ENCODE results near the gene LRRTM3. TPM values are rescaled to one million over a fixed set of nuclear protein-coding genes. Genes with fewer than 3 reads are reported as not detected.

The LRRTM3 gene
- polyA plus RNA-seq, 2 donors, result not detected

DNA sequence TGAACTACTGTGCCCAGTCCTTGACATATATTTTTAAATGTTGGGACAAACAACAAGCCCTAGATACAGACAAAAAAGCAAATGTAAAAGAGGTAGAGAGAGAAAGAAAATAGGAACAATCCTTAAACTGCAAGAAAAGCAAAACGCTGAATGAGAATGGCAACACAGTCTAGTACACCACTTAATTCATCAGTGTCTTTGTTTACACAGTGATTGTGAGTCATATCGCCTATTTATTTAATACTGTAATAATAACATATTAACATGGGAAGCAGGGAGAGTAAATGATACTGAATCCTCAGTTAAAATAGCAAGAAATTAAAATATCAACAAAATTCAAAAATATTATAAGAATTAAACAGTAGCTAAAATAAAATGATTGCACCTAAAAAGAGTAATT is 9.8 kb upstream of the LRRTM3 start:
- Histone ChIP-seq H3K9me3 (ENCODE audit: control insufficient read depth in 2 of 2, insufficient read depth in 1 of 2, low read depth in 1 of 2, low read length in 1 of 2) (no peaks in the 10 kb centered on the region), H3K27ac (ENCODE audit: low read depth in 2 of 2, low read length in 1 of 2) (no peak overlapping the region), H3K36me3 (ENCODE audit: control insufficient read depth in 2 of 2, insufficient read depth in 2 of 2, low read length in 1 of 2) (no peaks in the 10 kb centered on the region), H3K27me3 (ENCODE audit: control insufficient read depth in 1 of 2, insufficient read depth in 2 of 2, low read length in 2 of 2) (no peaks in the 10 kb centered on the region), H3K4me1 (ENCODE audit: control insufficient read depth in 2 of 2, insufficient read depth in 2 of 2, low read length in 1 of 2) (no peaks in the 10 kb centered on the region), H3K4me3 (ENCODE audit: low read depth in 1 of 2, low read length in 2 of 2) (no peak overlapping the region)
- WGBS, 2 donors, result 58 to 60% methylated on average over 2 of the region's 2 CpGs

- no peaks in the 10 kb centered on the region for H3K4me1 ChIP-seq (ENCODE audit: control insufficient read depth in 2 of 2, insufficient read depth in 2 of 2, low read length in 1 of 2)
- 35 to 37% methylated on average over 3 of the region's 3 CpGs for WGBS, 2 donors
- no peaks in the 10 kb centered on the region for H3K36me3 ChIP-seq (ENCODE audit: control insufficient read depth in 2 of 2, insufficient read depth in 2 of 2, low read length in 1 of 2)
- H3K27me3 ChIP-seq (ENCODE audit: control insufficient read depth in 1 of 2, insufficient read depth in 2 of 2, low read length in 2 of 2), result no peaks in the 10 kb centered on the region
- H3K9me3 ChIP-seq (ENCODE audit: control insufficient read depth in 2 of 2, insufficient read depth in 1 of 2, low read depth in 1 of 2, low read length in 1 of 2), result no peaks in the 10 kb centered on the region
- no peak overlapping the region for H3K27ac ChIP-seq (ENCODE audit: low read depth in 2 of 2, low read length in 1 of 2)
- H3K4me3 ChIP-seq (ENCODE audit: low read depth in 1 of 2, low read length in 2 of 2), result no peak overlapping the region
These were observed 8.7 kb upstream of the LRRTM3 start for GRCh38 chr10:66917104-66917503.

- H3K27me3 ChIP-seq (ENCODE audit: control insufficient read depth in 1 of 2, insufficient read depth in 2 of 2, low read length in 2 of 2), result no peaks in the 10 kb centered on the region
- WGBS, 2 donors, result 87 to 92% methylated on average over 2 of the region's 2 CpGs
- no peaks in the 10 kb centered on the region for H3K36me3 ChIP-seq (ENCODE audit: control insufficient read depth in 2 of 2, insufficient read depth in 2 of 2, low read length in 1 of 2)
- H3K4me3 ChIP-seq (ENCODE audit: low read depth in 1 of 2, low read length in 2 of 2), result no peak overlapping the region
- H3K9me3 ChIP-seq (ENCODE audit: control insufficient read depth in 2 of 2, insufficient read depth in 1 of 2, low read depth in 1 of 2, low read length in 1 of 2), result no peaks in the 10 kb centered on the region
- no peaks in the 10 kb centered on the region for H3K4me1 ChIP-seq (ENCODE audit: control insufficient read depth in 2 of 2, insufficient read depth in 2 of 2, low read length in 1 of 2)
- H3K27ac ChIP-seq (ENCODE audit: low read depth in 2 of 2, low read length in 1 of 2), result no peak overlapping the region
These were observed 6.6 kb upstream of the LRRTM3 start for GRCh38 chr10:66919248-66919647.

GRCh38 chr10:66924674-66925345 is 1.0 kb upstream of the LRRTM3 start:
- Histone ChIP-seq H3K9me3 (ENCODE audit: control insufficient read depth in 2 of 2, insufficient read depth in 1 of 2, low read depth in 1 of 2, low read length in 1 of 2) (no peaks in the 10 kb centered on the region), H3K27me3 (ENCODE audit: control insufficient read depth in 1 of 2, insufficient read depth in 2 of 2, low read length in 2 of 2) (peaks cover 3 to 5% of the 10 kb centered on the region in 2 donors), H3K4me1 (ENCODE audit: control insufficient read depth in 2 of 2, insufficient read depth in 2 of 2, low read length in 1 of 2) (no peaks in the 10 kb centered on the region), H3K4me3 (ENCODE audit: low read depth in 1 of 2, low read length in 2 of 2) (no peak overlapping the region), H3K27ac (ENCODE audit: low read depth in 2 of 2, low read length in 1 of 2) (no peak overlapping the region), H3K36me3 (ENCODE audit: control insufficient read depth in 2 of 2, insufficient read depth in 2 of 2, low read length in 1 of 2) (no peaks in the 10 kb centered on the region)
- WGBS, 2 donors, result 54 to 62% methylated on average over 10 of the region's 10 CpGs

- 21 to 26% methylated on average over 7 of the region's 7 CpGs for WGBS, 2 donors
- Histone ChIP-seq H3K4me3 (ENCODE audit: low read depth in 1 of 2, low read length in 2 of 2) (no peak overlapping the region), H3K9me3 (ENCODE audit: control insufficient read depth in 2 of 2, insufficient read depth in 1 of 2, low read depth in 1 of 2, low read length in 1 of 2) (no peaks in the 10 kb centered on the region), H3K27me3 (ENCODE audit: control insufficient read depth in 1 of 2, insufficient read depth in 2 of 2, low read length in 2 of 2) (peaks cover 3 to 5% of the 10 kb centered on the region in 2 donors), H3K4me1 (ENCODE audit: control insufficient read depth in 2 of 2, insufficient read depth in 2 of 2, low read length in 1 of 2) (no peaks in the 10 kb centered on the region), H3K36me3 (ENCODE audit: control insufficient read depth in 2 of 2, insufficient read depth in 2 of 2, low read length in 1 of 2) (no peaks in the 10 kb centered on the region), H3K27ac (ENCODE audit: low read depth in 2 of 2, low read length in 1 of 2) (no peak overlapping the region)
These were observed 463 bp upstream of the LRRTM3 start for GRCh38 chr10:66925373-66925772.

GRCh38 chr10:66926841-66927240 is 1.0 kb downstream of the LRRTM3 start:
- H3K36me3 ChIP-seq (ENCODE audit: control insufficient read depth in 2 of 2, insufficient read depth in 2 of 2, low read length in 1 of 2), result no peaks in the 10 kb centered on the region
- H3K27ac ChIP-seq (ENCODE audit: low read depth in 2 of 2, low read length in 1 of 2), result no peak overlapping the region
- peaks cover 3 to 5% of the 10 kb centered on the region in 2 donors for H3K27me3 ChIP-seq (ENCODE audit: control insufficient read depth in 1 of 2, insufficient read depth in 2 of 2, low read length in 2 of 2)
- no peaks in the 10 kb centered on the region for H3K4me1 ChIP-seq (ENCODE audit: control insufficient read depth in 2 of 2, insufficient read depth in 2 of 2, low read length in 1 of 2)
- 49 to 56% methylated on average over 5 of the region's 5 CpGs for WGBS, 2 donors
- H3K9me3 ChIP-seq (ENCODE audit: control insufficient read depth in 2 of 2, insufficient read depth in 1 of 2, low read depth in 1 of 2, low read length in 1 of 2), result no peaks in the 10 kb centered on the region
- H3K4me3 ChIP-seq (ENCODE audit: low read depth in 1 of 2, low read length in 2 of 2), result no peak overlapping the region

GRCh38 chr10:66927251-66927935 is 1.6 kb downstream of the LRRTM3 start:
- no peaks in the 10 kb centered on the region for H3K36me3 ChIP-seq (ENCODE audit: control insufficient read depth in 2 of 2, insufficient read depth in 2 of 2, low read length in 1 of 2)
- WGBS, 2 donors, result 53 to 61% methylated on average over 11 of the region's 11 CpGs
- no peak overlapping the region for H3K4me3 ChIP-seq (ENCODE audit: low read depth in 1 of 2, low read length in 2 of 2)
- no peaks in the 10 kb centered on the region for H3K9me3 ChIP-seq (ENCODE audit: control insufficient read depth in 2 of 2, insufficient read depth in 1 of 2, low read depth in 1 of 2, low read length in 1 of 2)
- H3K27me3 ChIP-seq (ENCODE audit: control insufficient read depth in 1 of 2, insufficient read depth in 2 of 2, low read length in 2 of 2), result peaks cover 3 to 5% of the 10 kb centered on the region in 2 donors
- no peak overlapping the region for H3K27ac ChIP-seq (ENCODE audit: low read depth in 2 of 2, low read length in 1 of 2)
- no peaks in the 10 kb centered on the region for H3K4me1 ChIP-seq (ENCODE audit: control insufficient read depth in 2 of 2, insufficient read depth in 2 of 2, low read length in 1 of 2)

DNA sequence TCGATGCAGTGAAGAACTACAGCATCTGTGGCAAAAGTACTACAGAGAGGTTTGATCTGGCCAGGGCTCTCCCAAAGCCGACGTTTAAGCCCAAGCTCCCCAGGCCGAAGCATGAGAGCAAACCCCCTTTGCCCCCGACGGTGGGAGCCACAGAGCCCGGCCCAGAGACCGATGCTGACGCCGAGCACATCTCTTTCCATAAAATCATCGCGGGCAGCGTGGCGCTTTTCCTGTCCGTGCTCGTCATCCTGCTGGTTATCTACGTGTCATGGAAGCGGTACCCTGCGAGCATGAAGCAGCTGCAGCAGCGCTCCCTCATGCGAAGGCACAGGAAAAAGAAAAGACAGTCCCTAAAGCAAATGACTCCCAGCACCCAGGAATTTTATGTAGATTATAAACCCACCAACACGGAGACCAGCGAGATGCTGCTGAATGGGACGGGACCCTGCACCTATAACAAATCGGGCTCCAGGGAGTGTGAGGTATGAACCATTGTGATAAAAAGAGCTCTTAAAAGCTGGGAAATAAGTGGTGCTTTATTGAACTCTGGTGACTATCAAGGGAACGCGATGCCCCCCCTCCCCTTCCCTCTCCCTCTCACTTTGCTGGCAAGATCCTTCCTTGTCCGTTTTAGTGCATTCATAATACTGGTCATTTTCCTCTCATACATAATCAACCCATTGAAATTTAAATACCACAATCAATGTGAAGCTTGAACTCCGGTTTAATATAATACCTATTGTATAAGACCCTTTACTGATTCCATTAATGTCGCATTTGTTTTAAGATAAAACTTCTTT is 2.3 kb downstream of the LRRTM3 start:
- Histone ChIP-seq H3K27ac (ENCODE audit: low read depth in 2 of 2, low read length in 1 of 2) (no peak overlapping the region), H3K9me3 (ENCODE audit: control insufficient read depth in 2 of 2, insufficient read depth in 1 of 2, low read depth in 1 of 2, low read length in 1 of 2) (no peaks in the 10 kb centered on the region), H3K4me3 (ENCODE audit: low read depth in 1 of 2, low read length in 2 of 2) (no peak overlapping the region), H3K36me3 (ENCODE audit: control insufficient read depth in 2 of 2, insufficient read depth in 2 of 2, low read length in 1 of 2) (no peaks in the 10 kb centered on the region), H3K4me1 (ENCODE audit: control insufficient read depth in 2 of 2, insufficient read depth in 2 of 2, low read length in 1 of 2) (no peaks in the 10 kb centered on the region), H3K27me3 (ENCODE audit: control insufficient read depth in 1 of 2, insufficient read depth in 2 of 2, low read length in 2 of 2) (peaks cover 3 to 5% of the 10 kb centered on the region in 2 donors)
- 6% methylated on average over 30 of the region's 30 CpGs for WGBS, 2 donors

DNA sequence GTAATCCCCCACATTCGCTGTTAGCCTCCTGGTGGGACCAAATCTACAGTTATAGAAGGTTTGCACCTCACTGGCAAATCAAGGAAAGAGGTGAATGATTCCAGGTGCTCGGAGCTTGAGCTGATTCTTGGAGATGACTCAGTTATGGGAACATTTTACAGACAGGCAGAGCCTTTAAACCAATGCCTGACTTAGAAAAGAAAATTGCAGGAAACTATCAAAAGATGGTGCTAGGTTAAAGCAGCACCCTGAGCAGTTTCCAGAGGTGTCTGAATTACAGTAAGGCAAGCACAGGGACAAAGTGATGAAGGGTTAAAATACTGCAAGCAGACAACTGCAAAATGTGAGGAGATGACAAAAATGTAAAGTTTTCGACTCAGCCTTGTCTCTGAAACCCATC is 2.9 kb downstream of the LRRTM3 start:
- no peak overlapping the region for H3K4me3 ChIP-seq (ENCODE audit: low read depth in 1 of 2, low read length in 2 of 2)
- H3K9me3 ChIP-seq (ENCODE audit: control insufficient read depth in 2 of 2, insufficient read depth in 1 of 2, low read depth in 1 of 2, low read length in 1 of 2), result no peaks in the 10 kb centered on the region
- 33 to 42% methylated on average over 3 of the region's 3 CpGs for WGBS, 2 donors
- no peak overlapping the region for H3K27ac ChIP-seq (ENCODE audit: low read depth in 2 of 2, low read length in 1 of 2)
- H3K4me1 ChIP-seq (ENCODE audit: control insufficient read depth in 2 of 2, insufficient read depth in 2 of 2, low read length in 1 of 2), result no peaks in the 10 kb centered on the region
- H3K36me3 ChIP-seq (ENCODE audit: control insufficient read depth in 2 of 2, insufficient read depth in 2 of 2, low read length in 1 of 2), result no peaks in the 10 kb centered on the region
- peaks cover 3 to 5% of the 10 kb centered on the region in 2 donors for H3K27me3 ChIP-seq (ENCODE audit: control insufficient read depth in 1 of 2, insufficient read depth in 2 of 2, low read length in 2 of 2)
